Progenitor cell of endocrine pancreas (in vitro differentiated cells): Measurements from ENCODE around the gene NFIB. TPM values are rescaled to one million over a fixed set of nuclear protein-coding genes. Genes with fewer than 3 reads are reported as not detected.

Experiments used
- DNase-seq: peaks from one replicate; pipeline ENCODE4 v3.0.0; 2021; ENCODE audit warnings: low spot score; ENCODE audit not compliant: unreplicated experiment
- H3K27ac Mint-ChIP-seq: 2 replicates; pipeline ENCODE4 v1.8.0; 2021; ENCODE audit warnings: mild to moderate bottlenecking, moderate library complexity, mixed read lengths
- H3K27me3 Mint-ChIP-seq: 2 replicates; pipeline ENCODE4 v1.8.0; 2021; ENCODE audit warnings: mixed read lengths
- H3K36me3 Mint-ChIP-seq: 2 replicates; pipeline ENCODE4 v1.8.0; 2022; ENCODE audit warnings: mixed read lengths; ENCODE audit not compliant: insufficient read depth
- H3K4me1 Mint-ChIP-seq: 2 replicates; pipeline ENCODE4 v1.8.0; 2021; ENCODE audit warnings: low read depth, mixed read lengths
- H3K4me3 Mint-ChIP-seq: 2 replicates; pipeline ENCODE4 v1.8.0; 2021; ENCODE audit warnings: low read depth, mild to moderate bottlenecking, moderate library complexity, mixed read lengths
- H3K9me3 Mint-ChIP-seq: 2 replicates; pipeline ENCODE4 v1.8.0; 2021; ENCODE audit warnings: low read depth, mixed read lengths
- CTCF ChIP-seq: fragments of 200-600 bp; sonication (generic); IDR thresholded peaks from one replicate; pipeline ENCODE4 v1.5.0; 2021; ENCODE audit warnings: antibody characterized with exemption, mild to moderate bottlenecking; ENCODE audit not compliant: unreplicated experiment
- total RNA-seq: library from RNA; stranded (reverse); gene quantifications from 2 replicates; pipeline ENCODE4 v1.2.1, GENCODE V29; 2021

NFIB gene
- total RNA-seq, 1 donor from 2014 or later, result 15.5 TPM

GRCh38 chr9:14340219-14340873 lies 26.4 kb upstream of the NFIB start:
- Mint-ChIP-seq H3K4me1 (peaks cover 1% of the 10 kb centered on the region), H3K27me3 (peaks cover 20% of the 10 kb centered on the region), H3K9me3 (no peaks in the 10 kb centered on the region), H3K27ac (no peak overlapping the region), H3K4me3 (no peak overlapping the region), H3K36me3 (no peaks in the 10 kb centered on the region)
- DNase-seq, result no peak
- TF ChIP-seq CTCF, result no peak

GRCh38 chr9:14339746-14340145 lies 25.8 kb upstream of the NFIB start:
- DNase-seq, result no peak
- Mint-ChIP-seq H3K9me3 (no peaks in the 10 kb centered on the region), H3K4me1 (no peaks in the 10 kb centered on the region), H3K4me3 (no peak overlapping the region), H3K27me3 (peaks cover 20% of the 10 kb centered on the region), H3K27ac (no peak overlapping the region), H3K36me3 (no peaks in the 10 kb centered on the region)
- TF ChIP-seq CTCF, result no peak

- TF ChIP-seq CTCF, result no peak
- Mint-ChIP-seq H3K36me3 (no peaks in the 10 kb centered on the region), H3K9me3 (no peaks in the 10 kb centered on the region), H3K4me1 (no peaks in the 10 kb centered on the region), H3K4me3 (no peak overlapping the region), H3K27me3 (peaks cover 24% of the 10 kb centered on the region), H3K27ac (no peak overlapping the region)
- DNase-seq, result no peak
Measured at GRCh38 chr9:14337615-14338014, 23.7 kb upstream of the NFIB start.

- Mint-ChIP-seq H3K27me3 (peaks cover 28% of the 10 kb centered on the region), H3K4me1 (no peaks in the 10 kb centered on the region), H3K9me3 (no peaks in the 10 kb centered on the region), H3K4me3 (no peak overlapping the region), H3K27ac (no peak overlapping the region), H3K36me3 (no peaks in the 10 kb centered on the region)
- TF ChIP-seq CTCF, result no peak
- no peak for DNase-seq
Measured at GRCh38 chr9:14336244-14336643, 22.3 kb upstream of the NFIB start.

GRCh38 chr9:14331120-14331519 lies 17.2 kb upstream of the NFIB start:
- no peaks in the 10 kb centered on the region for H3K4me1 Mint-ChIP-seq
- no peak for DNase-seq
- TF ChIP-seq CTCF, result no peak
- no peaks in the 10 kb centered on the region for H3K36me3 Mint-ChIP-seq
- no peaks in the 10 kb centered on the region for H3K9me3 Mint-ChIP-seq
- H3K4me3 Mint-ChIP-seq, result no peak overlapping the region
- H3K27ac Mint-ChIP-seq, result no peak overlapping the region
- peaks cover 10% of the 10 kb centered on the region for H3K27me3 Mint-ChIP-seq
